Fibroblast of villous mesenchyme (primary cell): ENCODE measurements around the gene ST6GALNAC2. TPM values are rescaled to one million over a fixed set of nuclear protein-coding genes. Genes with fewer than 3 reads are reported as not detected.
A peak's percentile ranks its signal among the peaks of the same experiment; 100 is the strongest.

Experiments used
- DNase-seq: peaks from one replicate; pipeline ENCODE4 v3.0.0-alpha.2; 2010; ENCODE audit warnings: low read depth
- H3K4me3 ChIP-seq: 2 replicates; pipeline ENCODE4 v1.5.1; 2011; ENCODE audit warnings: low read depth, mild to moderate bottlenecking, low read length
- total RNA-seq: library from RNA; depleted of rRNA; stranded (reverse); fragments of >200 nt; gene quantifications from 2 replicates; pipeline ENCODE4 v1.2.3, GENCODE V29; 2012
- TF ChIP-seq, protein P1 (sequence below): IDR thresholded peaks from 2 replicates; pipeline ENCODE4 v1.5.1; 2012; ENCODE audit warnings: low read depth, mild to moderate bottlenecking, low read length; ENCODE audit not compliant: insufficient read depth

Gene ST6GALNAC2
- total RNA-seq, 1 donor: 0.86 TPM

DNA sequence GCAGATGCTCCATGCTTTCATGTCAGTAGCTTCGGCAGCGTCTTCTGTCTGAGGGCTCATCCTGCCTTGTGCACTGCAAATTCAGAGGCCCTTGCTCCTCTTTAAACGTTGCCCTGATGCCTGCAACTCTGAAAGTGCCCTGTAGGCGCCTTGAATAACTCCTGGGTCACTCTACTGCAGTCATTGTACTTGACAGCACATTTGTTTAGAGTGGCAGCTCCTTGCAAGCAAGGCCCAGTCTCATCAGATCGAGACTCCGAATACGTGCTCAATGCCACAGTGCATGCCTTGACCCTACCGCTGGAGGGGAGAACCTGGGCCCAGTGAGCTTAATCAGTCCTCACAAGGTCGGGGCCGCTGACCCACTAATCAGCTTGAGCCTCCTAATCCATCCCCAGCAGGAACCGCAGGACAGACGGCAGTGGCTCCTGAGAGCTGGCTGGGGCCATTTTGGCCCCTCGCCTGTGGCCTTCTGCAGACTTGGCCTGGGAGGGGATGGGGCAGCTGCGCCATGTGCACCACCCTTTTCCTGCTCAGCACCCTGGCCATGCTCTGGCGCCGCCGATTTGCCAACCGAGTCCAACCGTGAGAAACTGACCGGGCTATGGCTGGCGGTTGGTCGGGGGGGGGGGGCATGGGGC, 45.9 kb downstream of the ST6GALNAC2 start, which contains the start of gene PRCD:
Gene PRCD (plus strand): TSS at position 414 of the 641 bp plus-strand sequence. CDS start 98 bp downstream, at position 512.
- TF ChIP-seq, protein P1, sequence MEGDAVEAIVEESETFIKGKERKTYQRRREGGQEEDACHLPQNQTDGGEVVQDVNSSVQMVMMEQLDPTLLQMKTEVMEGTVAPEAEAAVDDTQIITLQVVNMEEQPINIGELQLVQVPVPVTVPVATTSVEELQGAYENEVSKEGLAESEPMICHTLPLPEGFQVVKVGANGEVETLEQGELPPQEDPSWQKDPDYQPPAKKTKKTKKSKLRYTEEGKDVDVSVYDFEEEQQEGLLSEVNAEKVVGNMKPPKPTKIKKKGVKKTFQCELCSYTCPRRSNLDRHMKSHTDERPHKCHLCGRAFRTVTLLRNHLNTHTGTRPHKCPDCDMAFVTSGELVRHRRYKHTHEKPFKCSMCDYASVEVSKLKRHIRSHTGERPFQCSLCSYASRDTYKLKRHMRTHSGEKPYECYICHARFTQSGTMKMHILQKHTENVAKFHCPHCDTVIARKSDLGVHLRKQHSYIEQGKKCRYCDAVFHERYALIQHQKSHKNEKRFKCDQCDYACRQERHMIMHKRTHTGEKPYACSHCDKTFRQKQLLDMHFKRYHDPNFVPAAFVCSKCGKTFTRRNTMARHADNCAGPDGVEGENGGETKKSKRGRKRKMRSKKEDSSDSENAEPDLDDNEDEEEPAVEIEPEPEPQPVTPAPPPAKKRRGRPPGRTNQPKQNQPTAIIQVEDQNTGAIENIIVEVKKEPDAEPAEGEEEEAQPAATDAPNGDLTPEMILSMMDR: no peak
- DNase-seq: no peak
- H3K4me3 ChIP-seq: peak within 1 kb of the TSS; percentile 72

DNA sequence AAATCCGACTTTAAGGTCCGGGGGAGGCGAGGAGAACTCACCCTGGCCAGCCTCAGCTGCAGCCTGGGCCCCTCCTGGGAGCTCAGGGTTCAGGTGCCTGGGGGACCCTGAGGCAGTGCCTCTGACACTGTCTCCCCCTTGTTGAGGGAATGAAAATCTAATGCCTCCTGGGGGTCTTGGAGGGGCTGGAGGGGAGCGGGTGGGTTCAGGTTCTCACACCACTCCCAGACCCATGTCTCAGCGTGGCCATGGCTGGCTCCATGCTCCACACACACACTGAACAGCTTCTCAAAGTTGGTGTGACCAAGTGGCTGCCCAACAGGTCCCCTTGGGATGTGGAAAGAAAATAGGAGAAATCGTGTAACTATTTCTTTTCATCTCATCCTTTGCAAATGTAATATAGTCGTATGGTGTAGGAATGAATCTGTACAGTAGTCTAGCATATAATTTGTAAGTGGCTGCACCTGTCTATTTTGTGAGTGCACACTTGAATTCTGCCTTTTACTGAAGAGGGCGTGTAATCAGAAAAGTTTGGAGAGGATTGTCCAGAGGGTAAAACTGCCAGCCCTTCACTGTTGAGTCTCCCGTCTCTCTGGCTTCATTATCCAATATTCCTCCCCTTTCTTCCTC, 46.6 kb downstream of the ST6GALNAC2 start:
- TF ChIP-seq, protein P1: no peak
- H3K4me3 ChIP-seq: peak overlapping the region; percentile 72
- no peak for DNase-seq

DNA sequence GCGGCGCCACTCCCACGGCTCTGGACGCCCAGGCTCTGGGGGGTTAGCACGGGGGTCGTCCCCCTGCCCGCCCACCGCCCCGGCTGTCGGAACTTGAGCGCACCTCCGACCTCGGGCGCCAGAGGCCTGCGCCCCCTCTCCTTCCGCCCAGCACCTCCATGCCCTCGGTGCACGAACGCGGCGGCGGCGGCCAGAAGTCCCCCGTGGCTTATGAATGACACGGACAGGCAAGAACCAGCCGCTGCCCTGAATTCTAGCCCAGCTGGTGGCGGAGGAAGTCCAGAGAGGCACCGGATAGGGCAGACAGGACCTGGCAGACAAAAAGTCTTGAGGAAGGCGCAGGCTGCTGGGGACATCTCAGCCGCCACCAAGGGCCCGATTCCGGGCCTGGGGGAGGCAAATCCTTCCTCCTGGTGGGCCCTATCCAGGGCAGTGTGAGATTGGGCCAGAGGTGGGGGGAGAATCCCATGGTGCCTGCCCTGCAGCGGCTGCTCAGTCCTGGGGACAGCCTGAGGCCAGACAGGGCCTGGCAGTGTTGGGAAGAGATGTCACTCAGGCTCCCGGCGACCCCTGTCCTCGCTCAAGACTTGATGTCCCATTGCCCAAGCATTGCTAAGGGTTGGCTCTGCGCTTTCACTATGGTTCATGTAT, 47.3 kb downstream of the ST6GALNAC2 start:
- no peak for DNase-seq
- H3K4me3 ChIP-seq: peak overlapping the region; percentile 72
- TF ChIP-seq, protein P1: no peak

DNA sequence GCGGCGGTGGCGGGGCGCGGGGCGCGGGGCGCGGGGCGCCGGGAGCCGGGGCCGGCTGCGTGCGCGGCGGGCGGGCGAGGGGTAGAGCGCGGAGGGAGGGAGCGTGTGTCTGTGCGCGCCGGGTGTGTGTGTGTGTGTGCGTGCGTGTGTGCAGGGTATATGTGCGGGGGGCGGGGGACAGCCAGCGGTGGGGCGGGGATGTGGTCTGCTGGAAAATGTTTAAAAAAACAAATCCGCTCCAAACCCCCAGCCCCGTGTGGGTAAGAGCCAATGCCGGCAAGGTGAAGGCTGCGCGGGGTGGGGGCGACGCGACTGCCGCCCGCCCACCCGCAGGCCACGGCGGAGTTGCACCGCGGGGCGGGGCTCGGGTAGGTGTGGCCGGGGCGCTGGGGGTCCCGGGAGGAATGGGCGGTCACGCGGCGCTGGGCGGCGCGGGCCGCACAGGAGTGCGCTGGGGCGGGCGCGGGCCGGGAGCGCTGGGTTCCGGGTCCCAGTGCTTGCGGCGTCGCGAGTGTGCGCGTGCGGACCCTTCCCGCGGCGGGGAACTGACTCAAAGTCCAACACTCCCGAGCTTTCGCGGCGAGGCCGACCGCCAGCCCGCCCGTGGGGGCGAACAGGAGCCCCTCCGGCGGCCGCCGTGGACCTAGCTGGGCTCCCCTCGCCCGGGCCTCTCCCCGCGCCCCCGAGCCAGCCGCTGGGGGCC, 47.9 kb downstream of the ST6GALNAC2 start, which contains the start of gene CYGB:
Gene CYGB (minus strand): TSS at position 132 of the 703 bp plus-strand sequence. CDS start 167 bp downstream, outside the sequence.
- peak within 1 kb of the TSS; percentile 72 for H3K4me3 ChIP-seq
- TF ChIP-seq, protein P1: no peak
- DNase-seq: peak; percentile 86

DNA sequence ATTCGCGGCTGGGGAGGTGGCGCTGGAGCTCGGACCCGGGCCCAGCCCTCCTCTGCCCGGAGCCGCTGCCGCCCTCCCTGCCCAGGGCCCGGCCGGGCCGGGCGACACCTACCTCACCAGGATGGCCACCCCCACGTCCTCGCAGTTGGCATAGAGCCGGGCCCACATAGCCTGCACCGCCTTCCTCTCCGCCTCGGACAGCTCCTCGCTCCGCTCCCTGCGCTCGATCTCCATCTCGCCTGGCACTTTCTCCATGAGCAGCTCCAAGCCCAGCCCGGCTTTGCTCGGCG, 48.4 kb downstream of the ST6GALNAC2 start:
- peak; percentile 60 for DNase-seq
- TF ChIP-seq, protein P1: no peak
- peak overlapping the region; percentile 72 for H3K4me3 ChIP-seq

DNA sequence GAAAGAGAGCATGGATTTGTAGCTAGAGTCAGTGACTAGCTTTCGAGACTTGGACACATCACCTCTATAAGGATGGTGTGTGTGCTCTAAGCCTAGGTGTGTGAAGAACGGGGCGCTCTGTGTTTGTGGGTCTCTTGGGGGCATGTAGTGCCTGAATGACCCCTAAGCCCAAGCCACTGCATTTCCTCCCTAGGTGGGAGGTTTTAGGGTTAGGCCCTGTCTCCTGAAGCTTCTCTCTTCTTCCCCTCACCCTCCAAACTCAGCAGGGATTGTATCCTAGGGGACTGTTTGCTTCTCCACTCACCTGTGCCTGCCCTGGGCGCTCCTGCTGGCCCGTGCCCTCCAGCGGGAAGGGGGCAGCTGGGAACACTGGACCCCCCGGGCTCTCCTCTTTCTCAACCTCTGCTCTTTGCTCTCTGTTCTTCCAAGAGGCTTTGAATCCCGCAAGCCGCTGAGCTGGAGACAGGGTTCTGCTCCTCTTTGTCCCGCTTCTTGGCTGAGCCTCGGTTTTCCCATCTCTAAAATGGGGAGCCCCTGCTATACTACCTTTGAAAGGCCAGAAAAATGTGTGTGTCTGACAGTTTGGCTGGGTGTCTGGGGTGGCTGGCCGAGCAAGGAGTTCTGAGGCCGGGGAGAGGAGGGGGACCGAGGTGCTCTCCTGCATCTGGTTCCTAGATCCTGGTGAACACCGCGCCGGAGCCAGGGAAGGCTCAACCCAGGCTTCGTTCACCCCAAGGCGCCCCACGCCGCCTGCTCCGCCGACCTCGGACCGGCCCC, 49.0 kb downstream of the ST6GALNAC2 start:
- TF ChIP-seq, protein P1: no peak
- H3K4me3 ChIP-seq: peak overlapping the region; percentile 72
- DNase-seq: no peak
